GM19397 (cell line): ENCODE measurements around the gene IL9.

Experiments
- ATAC-seq: cut with Tn5 transposase; IDR thresholded peaks from one replicate; pipeline ENCODE4 v1.9.1; 2021; ENCODE audit warnings: mild to moderate bottlenecking, moderate library complexity; ENCODE audit not compliant: unreplicated experiment

Gene IL9

DNA sequence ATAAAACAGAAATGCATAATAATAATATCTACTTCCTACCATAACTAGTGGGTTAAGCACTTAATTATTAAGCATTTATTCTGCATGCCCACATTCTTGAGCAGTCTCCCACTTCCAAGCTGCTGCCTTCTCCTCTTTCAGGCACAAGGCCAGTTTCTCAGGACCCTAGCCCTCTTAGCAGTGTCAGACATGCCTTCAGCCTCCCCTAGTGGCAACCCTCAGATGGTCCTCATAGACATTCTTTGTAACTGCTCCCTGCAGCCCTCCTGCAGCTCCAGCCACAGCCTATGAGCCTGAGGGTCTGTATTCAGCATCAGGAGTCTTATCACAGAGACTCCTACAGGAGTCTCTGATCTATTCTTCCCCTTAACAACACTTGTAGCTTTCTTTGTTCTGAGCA lies 3.9 kb downstream of the IL9 start:
- ATAC-seq = no peak

DNA sequence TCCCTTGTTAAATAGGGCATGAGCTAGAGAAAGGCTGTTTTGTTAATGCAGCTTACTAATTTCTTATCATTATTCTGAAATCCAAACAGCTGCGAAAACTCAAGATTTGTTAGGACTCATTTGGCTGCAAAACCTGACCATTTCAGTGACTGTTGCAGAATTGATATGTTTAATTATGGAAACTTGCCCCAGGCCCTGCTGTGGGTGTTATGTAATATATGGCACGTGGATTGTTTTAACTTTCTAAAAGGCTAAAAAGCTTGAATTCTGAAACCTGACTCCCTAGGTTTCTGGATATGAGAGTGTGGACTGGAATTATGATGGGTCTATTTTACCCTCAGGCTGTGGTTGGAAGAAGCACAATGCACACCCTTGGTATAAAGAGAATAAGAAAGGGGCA lies 4.4 kb downstream of the IL9 start:
- ATAC-seq = no peak

DNA sequence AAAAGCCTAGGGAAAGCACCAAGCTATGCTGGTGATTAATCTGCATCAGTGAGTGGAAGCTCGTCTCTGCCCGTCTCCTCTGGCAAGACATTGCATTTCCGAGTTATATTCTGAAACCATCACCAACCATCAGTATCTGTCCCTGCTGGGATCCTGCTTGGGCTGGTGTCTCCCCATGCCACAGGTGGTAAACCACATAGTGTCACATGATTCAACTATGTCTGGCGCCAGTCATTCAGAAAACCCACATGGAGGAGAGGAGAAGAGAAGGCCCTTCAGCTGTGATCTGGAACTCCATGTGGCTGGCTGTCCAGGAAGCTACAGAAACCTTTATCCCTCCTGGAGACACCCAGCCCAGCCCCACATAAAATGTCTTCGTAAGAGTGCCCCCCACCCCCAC lies 4.8 kb downstream of the IL9 start:
- ATAC-seq = peak; percentile 45

GRCh38 chr5:135890296-135890695 lies 5.3 kb downstream of the IL9 start:
- no peak for ATAC-seq

- ATAC-seq = no peak
These were observed 7.6 kb downstream of the IL9 start for GRCh38 chr5:135887881-135888614.

DNA sequence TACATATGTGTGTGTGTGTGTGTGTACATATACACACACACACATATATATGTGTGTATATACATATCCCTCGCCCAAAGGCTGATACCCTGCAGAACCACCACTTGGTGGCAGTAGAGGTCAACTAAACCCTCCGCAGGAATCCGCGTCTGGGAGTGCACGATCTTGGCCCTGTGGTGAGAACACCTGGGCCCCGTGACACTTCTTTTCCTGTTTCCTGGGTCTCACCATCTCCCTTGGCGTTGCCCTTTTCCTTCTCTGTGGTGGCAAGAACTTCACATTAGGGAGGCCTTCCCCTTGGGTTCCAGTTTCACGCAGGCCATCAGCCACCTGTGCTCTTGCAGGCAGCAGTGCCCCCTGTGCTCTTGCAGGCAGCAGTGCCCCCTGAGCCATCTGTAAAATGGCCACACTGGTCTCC lies 8.2 kb downstream of the IL9 start:
- ATAC-seq = peak; percentile 80

GRCh38 chr5:135886136-135886535 lies 9.5 kb downstream of the IL9 start:
- no peak for ATAC-seq

- no peak for ATAC-seq
These were observed 10.6 kb downstream of the IL9 start for GRCh38 chr5:135885031-135885430.

DNA sequence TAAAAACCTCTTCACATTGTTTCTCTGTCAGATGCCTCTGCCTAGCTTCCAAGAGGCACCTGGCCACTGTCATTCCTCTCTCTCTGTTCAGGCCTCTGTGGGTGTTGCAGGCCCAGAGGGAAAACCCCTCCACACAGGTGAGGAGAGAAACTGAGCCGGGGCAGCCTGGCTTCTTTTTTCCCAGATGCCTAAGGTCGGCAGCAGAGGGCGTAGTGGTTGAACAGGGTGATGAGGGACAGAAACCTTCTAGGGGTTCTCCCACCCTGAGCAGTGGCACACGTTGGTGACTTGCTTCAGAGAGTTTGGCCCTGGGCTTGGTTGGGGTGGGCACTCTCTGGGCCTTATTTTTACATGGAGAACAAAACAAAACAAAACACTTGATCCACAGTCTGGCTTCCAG lies 12.2 kb downstream of the IL9 start:
- no peak for ATAC-seq

DNA sequence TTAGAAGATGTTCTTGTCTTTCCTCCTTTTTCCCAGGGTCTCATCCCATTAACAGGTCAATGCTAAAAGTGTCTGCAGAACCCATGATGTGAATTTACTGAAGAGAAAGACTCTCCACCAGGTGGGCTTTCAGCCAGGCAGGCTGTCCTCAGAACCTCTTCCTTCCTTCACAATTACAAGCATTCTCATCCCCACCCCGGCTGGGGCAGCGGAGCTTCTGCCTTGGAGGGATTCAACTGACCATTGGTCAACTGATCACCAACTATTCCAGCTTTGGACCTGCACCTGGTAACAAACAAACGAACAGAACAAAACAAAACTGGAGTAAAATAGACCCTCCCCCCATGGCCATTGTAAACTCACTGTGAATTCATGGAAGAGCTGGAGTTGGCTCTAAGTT lies 12.6 kb downstream of the IL9 start:
- ATAC-seq = no peak

DNA sequence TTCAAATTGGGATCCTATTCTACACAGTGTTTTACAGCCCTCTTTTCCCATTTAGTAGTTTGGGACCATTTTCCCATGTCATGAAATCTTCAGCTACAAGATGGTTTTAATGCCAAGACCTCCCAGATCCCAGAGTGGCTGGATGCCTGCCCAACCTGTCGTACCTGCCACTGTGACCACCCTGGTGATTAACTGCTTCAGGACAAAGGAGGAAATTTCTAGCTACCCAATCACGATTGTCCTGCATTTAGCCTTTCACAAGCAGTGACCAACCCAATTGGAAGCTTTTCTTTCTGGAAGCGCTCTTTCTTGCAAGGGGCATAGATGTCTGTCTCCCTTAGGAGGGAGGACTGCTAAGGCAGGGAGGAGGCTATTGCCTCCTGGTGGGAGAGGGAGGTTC lies 13.8 kb downstream of the IL9 start:
- ATAC-seq = no peak

- ATAC-seq = no peak
These were observed 14.4 kb downstream of the IL9 start for GRCh38 chr5:135881244-135881643.

DNA sequence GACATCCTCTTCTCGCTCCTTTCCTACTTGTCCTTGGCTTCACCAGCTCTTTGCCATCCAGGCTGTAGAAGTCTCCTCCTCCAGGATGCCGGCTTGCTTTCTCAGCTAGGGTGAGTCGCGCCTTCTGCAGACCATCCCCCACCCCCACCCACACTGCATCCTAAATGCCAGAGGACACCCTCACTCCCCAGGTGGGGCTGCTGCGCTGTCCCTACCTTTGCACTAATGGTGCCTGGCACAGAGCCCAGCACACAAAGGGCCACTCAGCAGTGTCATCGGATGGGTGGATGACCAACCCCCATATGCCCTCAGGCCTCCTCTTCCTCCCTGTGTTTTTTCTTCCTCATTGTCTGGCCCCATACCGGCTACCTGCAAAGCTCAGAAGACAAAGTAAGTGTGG lies 14.8 kb downstream of the IL9 start:
- ATAC-seq = no peak

DNA sequence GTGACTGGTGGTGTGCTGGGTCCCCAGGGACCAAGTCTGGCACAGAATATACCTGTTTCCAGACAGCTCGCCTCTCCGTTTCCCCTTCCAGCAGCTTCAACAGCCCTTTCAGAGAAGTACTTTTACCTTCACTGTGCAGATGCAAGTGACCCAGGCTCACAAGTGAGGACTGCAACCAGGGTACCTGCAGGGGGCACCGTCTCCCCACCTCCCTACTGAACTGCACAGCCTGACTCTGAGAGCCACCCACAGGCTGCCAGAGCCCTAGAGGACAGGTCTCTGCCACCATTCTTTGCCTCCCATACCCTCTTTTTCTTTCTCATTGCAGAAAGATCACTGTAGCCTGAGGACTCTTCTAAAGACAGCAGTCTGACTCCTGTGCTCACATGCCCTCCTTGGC lies 15.4 kb downstream of the IL9 start:
- no peak for ATAC-seq

- no peak for ATAC-seq
These were observed 16.1 kb downstream of the IL9 start for GRCh38 chr5:135879591-135879990.

- ATAC-seq = no peak
These were observed 17.5 kb downstream of the IL9 start for GRCh38 chr5:135878156-135878620.

DNA sequence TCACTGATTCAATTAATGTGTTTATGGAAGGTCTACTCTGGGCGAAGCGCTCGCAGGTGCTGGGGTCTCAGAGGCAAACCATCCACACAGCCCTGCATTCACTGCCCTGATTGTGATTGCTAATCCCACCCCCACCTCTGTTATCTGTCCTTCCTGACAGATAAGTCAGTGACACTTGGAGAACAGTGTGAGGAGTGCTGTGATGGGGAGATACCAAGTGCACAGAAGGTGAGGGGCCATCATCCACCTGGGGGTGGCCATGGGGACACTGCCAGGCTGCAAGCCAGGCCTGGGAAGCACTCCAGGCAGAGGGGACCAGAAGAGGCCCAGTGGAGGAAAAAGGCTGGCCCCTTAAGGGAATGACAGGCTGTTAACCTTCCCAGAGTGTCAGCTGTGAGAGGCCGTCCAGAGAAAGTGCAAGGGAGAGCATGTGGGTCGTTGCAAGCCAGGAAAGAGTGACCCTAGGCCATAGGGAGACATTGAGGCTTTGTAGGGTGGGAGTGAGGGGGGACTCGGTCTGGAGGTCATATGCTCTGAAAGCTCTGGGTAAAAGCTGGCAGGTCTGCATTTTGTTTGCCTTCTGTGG lies 18.0 kb downstream of the IL9 start:
- ATAC-seq = no peak

GRCh38 chr5:135876146-135876545 lies 19.5 kb downstream of the IL9 start:
- ATAC-seq = no peak

DNA sequence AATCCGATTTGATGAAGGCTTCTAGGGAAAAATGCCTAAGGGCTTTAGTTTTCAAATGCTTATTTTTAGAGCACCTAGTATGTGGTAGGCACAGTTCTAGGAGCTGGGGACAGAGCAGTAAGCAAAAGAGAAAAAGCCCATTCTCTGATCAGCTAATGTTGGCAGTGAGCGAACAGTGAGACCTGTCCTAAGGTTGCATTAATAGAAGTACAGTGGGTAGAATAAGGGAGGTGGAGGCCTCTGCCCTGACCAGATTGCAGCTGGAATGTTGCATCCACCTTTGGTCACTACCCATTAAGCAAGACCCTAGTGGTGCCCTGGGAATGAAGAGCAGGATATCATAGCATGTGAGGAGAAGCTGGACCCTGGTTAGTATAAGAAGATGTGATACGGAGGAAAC lies 20.1 kb downstream of the IL9 start:
- no peak for ATAC-seq

GRCh38 chr5:135874461-135874860 lies 21.2 kb downstream of the IL9 start:
- no peak for ATAC-seq

GRCh38 chr5:135873831-135874230 lies 21.8 kb downstream of the IL9 start:
- ATAC-seq = no peak

GRCh38 chr5:135871268-135871915 lies 24.2 kb downstream of the IL9 start:
- no peak for ATAC-seq
